NCI-H1105 treated with DMSO at 0.1 percent for 48 hours (cell line): Measurements from ENCODE around the gene FAM83C.

ENCODE experiments used
- DNase-seq: peaks from one replicate; lab custom pipeline; 2025; lab: John Stamatoyannopoulos, UW

FAM83C gene

DNA sequence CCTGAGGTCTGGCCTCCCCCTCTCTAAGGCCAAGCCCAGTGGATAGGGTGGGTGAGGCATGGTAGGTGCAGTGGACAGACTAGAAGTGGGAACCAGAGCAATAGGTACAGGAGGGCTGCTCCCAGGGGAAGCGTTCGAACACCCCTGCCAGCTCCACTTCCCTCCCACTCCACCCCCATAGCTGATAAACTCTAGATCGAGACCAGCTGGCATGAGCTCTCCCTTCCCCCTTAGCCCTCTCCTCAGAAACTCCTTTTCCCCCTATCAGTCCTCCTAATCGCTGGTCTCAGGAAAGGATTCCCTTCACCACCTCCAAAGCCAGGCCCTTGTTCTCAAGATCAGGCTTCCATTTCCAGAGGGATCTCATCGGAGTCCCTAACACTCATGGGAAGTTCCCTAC is 6.0 kb upstream of the FAM83C start:
- DNase-seq = no peak

GRCh38 chr20:35297740-35298139 is 5.5 kb upstream of the FAM83C start:
- no peak for DNase-seq

- DNase-seq = no peak
Observed at GRCh38 chr20:35297155-35297554, 4.9 kb upstream of the FAM83C start.

DNA sequence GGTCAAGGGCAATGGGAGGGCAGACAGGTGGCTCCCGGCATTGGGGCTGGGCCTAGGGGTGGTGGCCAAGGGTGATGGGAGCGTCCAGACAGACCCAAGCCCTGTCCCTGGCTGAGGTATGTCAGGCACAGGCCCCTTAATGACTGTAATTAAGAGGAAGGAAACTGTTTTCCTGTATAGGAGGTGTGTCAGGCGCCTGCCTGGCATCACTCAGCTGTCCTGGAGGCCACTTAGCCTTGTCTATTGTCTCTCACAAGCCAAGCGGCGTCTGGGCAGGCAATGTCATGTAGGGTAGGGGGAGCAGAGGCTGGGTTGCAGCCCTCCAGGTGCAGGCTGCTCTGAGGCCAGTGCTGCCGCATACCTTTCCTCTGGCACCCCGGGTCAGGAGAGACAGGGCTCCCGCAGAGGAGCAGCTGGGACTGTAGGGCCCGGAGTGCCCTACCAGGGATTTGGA is 3.9 kb upstream of the FAM83C start:
- DNase-seq = peak; percentile 82

DNA sequence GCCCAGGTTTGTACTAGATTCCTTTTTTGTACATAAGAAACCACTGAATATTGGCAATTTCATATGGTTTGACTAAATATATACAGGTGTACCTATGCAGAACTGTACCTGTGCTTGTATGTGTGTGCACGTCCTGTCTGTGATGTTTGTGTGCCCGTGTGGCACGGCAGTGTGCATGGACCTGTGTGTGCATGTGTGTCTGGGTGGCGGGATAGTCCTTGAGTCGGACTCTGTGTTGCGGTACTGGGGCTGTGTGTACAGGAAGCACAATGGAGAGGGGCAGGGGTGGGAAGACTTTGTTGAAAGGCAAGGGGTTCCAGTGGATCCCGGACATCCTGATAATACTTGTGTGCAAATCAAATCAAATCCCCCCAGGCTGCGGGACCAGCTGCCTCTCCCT is 3.4 kb upstream of the FAM83C start:
- DNase-seq = no peak

DNA sequence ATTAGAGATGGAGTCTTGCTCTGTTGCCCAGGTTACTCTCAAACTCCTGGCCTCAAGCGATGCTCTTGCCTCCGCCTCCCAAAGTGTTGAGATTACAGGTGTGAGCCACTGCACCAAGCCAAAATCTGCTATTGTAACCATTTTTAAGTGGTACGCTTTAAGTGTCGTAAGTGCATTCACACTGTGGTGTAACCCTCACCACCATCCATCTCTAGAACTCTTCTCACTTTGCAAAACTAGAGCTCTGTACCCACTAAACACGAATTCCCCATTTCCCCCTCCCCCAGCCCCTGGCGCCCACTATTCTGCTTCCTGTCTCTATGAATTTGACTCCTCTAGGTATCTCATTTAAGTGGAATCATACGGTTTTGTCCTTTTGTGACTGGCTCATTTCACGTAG is 2.8 kb upstream of the FAM83C start:
- DNase-seq = no peak

GRCh38 chr20:35294293-35294685 is 2.1 kb upstream of the FAM83C start:
- DNase-seq = no peak

DNA sequence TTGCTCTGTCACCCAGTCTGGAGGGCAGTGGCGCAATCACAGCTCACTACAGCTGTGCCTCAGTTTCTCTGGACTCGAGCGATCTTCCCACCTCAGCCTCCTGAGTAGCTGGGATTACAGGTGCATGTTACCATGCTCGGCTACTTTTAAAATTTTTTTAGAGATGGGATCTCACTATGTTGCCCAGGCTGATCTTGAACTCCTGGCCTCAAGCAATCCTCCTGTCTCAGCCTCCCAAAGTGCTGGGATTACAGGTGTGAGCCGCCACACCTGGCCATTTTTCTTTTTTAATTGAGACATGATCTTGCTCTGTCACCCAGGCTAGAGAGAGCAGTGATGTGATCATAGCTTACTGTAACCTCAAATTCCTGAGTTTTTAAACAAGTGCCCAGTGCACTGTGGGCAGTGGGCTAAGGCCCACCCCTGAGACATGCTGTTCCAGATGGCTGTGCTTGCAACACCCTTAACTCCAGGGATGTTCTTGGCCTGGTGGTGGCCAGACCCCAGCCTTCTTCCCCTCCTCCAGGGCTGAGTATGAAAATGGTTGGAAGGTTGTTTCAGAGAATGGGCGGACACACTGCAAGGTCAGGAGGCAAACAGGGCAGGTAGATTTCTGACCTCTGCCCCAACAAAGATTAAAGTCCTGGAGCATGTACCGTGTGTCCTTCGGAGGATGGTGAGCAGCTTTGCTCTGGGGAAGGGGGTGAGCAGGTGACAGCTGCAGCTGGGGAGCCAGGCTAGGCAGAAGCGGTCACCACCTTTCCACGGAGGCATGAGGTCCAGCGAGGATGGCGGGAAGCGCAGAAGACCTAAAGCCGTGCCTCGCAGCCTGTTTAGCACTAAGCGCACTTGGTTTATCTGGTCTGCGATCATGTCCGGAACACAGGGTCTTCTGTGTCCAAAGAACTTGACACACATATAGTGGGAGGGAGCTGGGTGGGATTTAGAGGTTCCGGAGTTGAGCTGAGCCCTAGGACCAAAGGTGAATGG is 1.4 kb upstream of the FAM83C start:
- no peak for DNase-seq

GRCh38 chr20:35292504-35293285 is 470 bp upstream of the FAM83C start:
- DNase-seq = no peak

GRCh38 chr20:35290887-35291417 is 1.3 kb downstream of the FAM83C start:
- no peak for DNase-seq

DNA sequence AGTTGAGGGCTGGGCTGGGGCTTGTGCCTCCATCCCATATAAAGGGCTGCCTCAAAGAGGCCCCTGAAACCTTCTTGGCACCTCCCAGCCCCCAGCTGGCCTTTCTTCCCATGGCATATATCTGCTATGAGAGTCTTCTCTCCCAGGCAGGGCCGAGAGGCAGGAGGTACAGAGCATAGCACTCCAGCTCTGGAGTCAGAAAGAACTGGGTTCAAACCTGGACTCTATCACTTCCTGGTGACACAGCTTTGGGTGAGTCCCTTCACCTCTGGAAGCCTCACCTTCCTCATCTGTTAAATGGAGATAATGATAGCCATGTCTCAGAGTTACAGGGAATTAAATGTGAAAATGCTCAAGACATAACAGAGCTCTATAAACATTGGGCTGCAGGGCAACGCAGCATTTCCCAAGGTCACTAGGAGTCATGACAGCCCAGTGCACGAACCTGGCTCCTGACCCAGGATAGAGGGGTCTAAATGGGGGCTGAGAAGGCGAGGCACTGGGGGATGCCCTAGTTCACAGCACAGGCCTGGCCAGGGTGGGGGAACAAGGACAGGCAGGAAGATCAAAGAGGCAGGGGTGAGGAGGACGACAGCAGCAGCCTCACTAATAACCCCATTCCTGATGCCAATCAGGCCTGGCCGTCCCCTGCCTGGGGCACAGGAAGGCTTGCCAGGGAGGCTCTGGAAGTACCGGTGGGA is 1.9 kb downstream of the FAM83C start:
- no peak for DNase-seq

DNA sequence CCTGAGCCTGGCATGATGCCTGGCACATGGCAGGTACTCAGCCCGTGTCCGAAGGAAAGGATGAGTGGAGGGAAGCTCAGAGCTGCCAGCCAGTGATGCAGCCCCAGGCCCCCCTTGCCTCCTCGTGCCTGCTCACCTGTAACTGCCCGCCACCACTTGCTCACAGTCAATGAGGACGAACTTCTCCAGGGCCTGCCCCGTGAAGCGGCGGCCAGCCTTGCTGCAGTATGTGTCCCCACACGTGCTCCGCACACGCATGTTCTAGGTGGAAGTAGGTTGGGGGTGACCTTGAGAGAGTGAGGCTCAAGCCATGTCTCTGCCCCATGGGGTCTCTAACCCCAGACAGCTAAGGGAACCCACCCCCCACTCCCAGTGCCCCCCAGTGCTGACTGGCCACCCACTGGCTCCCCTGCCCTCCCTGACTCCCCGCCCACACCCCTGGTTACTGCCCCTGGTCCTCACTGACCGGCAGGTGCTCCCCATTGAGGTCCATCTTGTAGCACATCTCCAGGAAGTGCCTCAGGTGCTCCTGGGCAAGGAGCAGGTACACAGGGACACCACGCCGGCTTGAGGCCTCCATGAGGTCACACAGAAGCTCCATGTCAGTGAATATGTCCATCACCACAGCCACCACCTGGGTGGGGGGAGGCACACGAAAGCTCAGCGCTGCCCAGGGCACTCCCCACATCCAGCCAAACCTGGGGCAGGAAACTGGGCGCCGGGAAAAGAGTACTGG is 3.7 kb downstream of the FAM83C start:
- DNase-seq = no peak

DNA sequence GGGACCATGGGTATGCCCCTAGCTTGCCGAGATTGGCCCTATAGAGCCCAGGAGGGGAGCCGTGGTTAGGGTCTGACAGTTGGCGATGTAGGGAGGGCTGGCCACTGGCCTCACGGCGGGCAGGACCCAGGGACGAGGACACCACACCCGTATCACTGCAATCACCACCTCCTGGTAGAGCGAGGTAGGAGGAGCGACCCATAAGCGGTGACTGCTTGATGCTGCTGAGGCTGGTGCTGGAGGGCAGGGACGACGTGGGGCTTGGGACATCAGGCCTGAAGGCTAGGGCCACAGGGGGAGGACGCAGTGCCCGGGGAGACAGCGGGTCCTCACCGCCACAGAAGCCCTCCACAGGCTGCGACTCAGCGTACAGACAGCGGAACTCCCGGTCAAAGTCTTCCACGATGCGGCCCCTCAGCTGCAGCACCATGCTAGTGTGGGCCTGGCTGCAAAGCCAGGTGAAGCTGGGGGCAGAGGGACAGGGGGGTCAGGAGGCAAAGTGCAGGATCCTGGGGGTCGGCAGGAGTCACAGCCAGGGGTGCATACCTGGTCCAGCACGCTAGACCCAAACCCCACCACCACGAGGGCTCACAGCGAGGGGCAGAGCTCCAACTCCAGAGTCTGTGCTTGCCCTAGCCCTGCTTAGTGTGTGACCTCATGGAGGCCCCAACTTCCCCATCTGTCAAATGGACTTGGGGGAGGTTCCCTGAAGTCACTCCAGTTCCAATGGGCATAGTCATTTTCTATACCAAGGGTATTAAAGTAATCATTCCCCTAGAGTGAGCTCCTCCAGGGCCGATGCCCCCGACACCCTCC is 4.5 kb downstream of the FAM83C start:
- no peak for DNase-seq

DNA sequence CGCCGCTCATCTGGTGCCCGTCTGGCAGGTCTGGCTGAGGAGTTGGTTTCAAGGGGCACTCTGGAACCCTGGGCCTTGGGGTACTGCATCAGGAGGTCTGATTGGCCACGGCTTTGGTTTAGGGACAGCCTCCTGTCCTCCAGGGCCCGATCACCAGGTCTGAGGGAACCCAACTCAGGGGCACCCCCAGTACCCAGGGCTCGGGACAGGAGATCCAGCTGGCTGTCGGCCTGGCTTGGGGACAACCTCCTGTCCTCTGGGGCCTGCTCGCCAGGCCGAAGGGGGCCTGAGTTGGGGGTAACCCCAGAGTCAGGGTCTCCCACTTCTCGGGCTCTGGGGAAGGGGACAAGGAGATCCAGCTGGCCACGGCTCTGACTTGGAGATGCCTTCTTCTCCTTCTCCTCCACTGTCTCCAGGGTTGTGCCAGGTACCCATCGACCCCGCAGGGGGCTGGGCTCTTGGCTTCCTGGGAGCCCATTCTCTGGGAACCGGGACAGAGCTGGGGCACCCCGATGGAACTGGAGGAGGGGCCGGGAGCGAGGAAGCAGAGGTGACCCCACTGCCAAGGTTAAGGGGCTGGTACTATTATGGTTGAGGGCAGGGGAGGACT is 5.2 kb downstream of the FAM83C start:
- no peak for DNase-seq

GRCh38 chr20:35286077-35286898 is 5.9 kb downstream of the FAM83C start:
- no peak for DNase-seq

- no peak for DNase-seq
Observed at GRCh38 chr20:35285806-35286076, 6.5 kb downstream of the FAM83C start.

DNA sequence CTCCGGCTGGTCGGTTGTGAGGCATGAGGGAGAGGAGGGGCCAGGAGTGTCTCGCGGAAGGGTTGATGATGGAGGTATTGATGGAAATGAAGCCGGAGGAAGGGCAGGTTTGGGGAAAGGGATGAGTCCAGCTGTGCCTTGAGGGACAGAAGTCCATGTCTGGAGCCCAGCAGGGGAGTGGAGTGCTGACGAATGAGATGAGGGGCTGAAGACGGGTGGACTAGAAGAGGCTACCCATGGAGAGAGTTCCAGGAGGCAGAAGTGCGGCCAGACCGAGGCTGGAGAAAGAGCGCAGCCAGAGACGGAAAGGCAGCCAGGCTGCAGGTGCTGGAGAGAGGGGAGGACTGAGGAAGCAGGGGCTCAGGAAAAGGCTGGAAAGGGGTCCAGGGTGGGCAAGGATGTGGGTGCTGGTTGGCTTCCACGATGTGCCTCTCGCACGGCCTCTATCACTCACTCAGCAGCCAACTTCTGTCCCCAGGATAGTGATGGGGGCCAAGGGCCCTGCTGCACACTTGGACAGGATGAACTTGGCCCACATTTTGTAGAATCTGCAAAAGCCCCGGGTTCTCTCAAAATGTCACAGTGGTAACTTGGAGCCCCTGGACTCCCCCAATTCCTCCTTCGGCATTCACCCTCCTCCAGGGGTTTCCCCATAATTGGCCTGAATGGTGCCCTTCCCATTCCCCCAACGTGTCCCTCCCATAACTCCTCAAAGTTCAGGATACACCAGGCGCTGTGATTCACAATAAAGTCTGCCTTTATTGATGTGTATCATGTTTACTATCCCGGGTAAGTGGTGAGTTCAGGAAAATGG is 7.0 kb downstream of the FAM83C start:
- no peak for DNase-seq

GRCh38 chr20:35284267-35284991 is 7.8 kb downstream of the FAM83C start, which contains the start of gene EIF6:
EIF6 (minus strand) TSS chr20:35284772; CDS start chr20:35284487, 285 bp downstream.
- peak; percentile 83 for DNase-seq
